Loucy (cell line): ENCODE measurements around the gene SCN8A.

Source experiments
- H2AFZ ChIP-seq: fragments of 200-600 bp; sonication (generic); 2 replicates; pipeline ENCODE4 v1.6.0; 2016; ENCODE audit warnings: antibody characterized with exemption, mild to moderate bottlenecking, low read length, moderate library complexity
- H3F3A ChIP-seq: fragments of 200-600 bp; 2 replicates; pipeline ENCODE4 v1.6.0; 2016; ENCODE audit warnings: antibody characterized with exemption, low read depth, mild to moderate bottlenecking
- H3K27me3 ChIP-seq: fragments of 200-600 bp; sonication (generic); 2 replicates; pipeline ENCODE4 v1.6.1; 2014; ENCODE audit warnings: low read length, mild to moderate bottlenecking; ENCODE audit not compliant: insufficient read depth, poor library complexity, severe bottlenecking
- H3K36me3 ChIP-seq: fragments of 200-600 bp; sonication (generic); 2 replicates; pipeline ENCODE4 v1.6.1; 2016; ENCODE audit warnings: low read length; ENCODE audit not compliant: insufficient read depth
- H3K4me1 ChIP-seq: fragments of 200-600 bp; sonication (generic); 2 replicates; pipeline ENCODE4 v1.5.1; 2014; ENCODE audit warnings: low read length, mild to moderate bottlenecking; ENCODE audit not compliant: insufficient read depth, poor library complexity, severe bottlenecking
- H3K4me2 ChIP-seq: fragments of 200-600 bp; sonication (generic); 2 replicates; pipeline ENCODE4 v1.6.0; 2014; ENCODE audit warnings: antibody characterized with exemption, low read length, low read depth, mild to moderate bottlenecking; ENCODE audit not compliant: poor library complexity, severe bottlenecking
- H3K4me3 ChIP-seq: fragments of 200-600 bp; sonication (generic); 2 replicates; pipeline ENCODE4 v1.5.1; 2014; ENCODE audit warnings: low read length, mild to moderate bottlenecking, mixed read lengths; ENCODE audit not compliant: poor library complexity, severe bottlenecking
- H3K79me2 ChIP-seq: fragments of 200-600 bp; sonication (generic); 2 replicates; pipeline ENCODE4 v1.6.1; 2014; ENCODE audit warnings: low read length; ENCODE audit not compliant: insufficient read depth
- H3K9ac ChIP-seq: fragments of 200-600 bp; sonication (generic); 2 replicates; pipeline ENCODE4 v1.6.0; 2014; ENCODE audit warnings: mild to moderate bottlenecking, low read depth, low read length, moderate library complexity; ENCODE audit not compliant: poor library complexity, severe bottlenecking
- H3K9me2 ChIP-seq: fragments of 200-600 bp; sonication (generic); replicated peaks from 2 replicates; pipeline ENCODE4 v1.6.1; 2016; ENCODE audit warnings: low read depth, low read length, mixed read lengths
- H3K9me3 ChIP-seq: fragments of 200-600 bp; sonication (generic); 2 replicates; pipeline ENCODE4 v1.6.1; 2014; ENCODE audit warnings: mild to moderate bottlenecking, antibody characterized with exemption, low read length, low read depth; ENCODE audit not compliant: insufficient read depth
- H4K20me1 ChIP-seq: fragments of 200-600 bp; sonication (generic); 2 replicates; pipeline ENCODE4 v1.6.0; 2014; ENCODE audit warnings: antibody characterized with exemption, low read length, mild to moderate bottlenecking; ENCODE audit not compliant: insufficient read depth, poor library complexity, severe bottlenecking
- CTCF ChIP-seq: fragments of 200-600 bp; sonication (generic); conservative IDR thresholded peaks from 2 replicates; pipeline ENCODE4 v1.5.1; 2014; ENCODE audit warnings: mild to moderate bottlenecking, antibody characterized with exemption, low read length
- EZH2phosphoT487 ChIP-seq: fragments of 200-600 bp; IDR thresholded peaks from 2 replicates; pipeline ENCODE4 v1.6.1; 2018; ENCODE audit warnings: antibody characterized with exemption, mild to moderate bottlenecking, moderate library complexity, borderline replicate concordance

SCN8A gene

GRCh38 chr12:51826881-51827280 is 235.8 kb downstream of the SCN8A start:
- Histone ChIP-seq H3K27me3 (no peaks in the 10 kb centered on the region), H3K79me2 (peaks cover 9% of the 10 kb centered on the region; the same call in 1 of the 2 replicates), H4K20me1 (peaks cover 8% of the 10 kb centered on the region), H2AFZ (no peak overlapping the region), H3K9ac (peak overlapping the region; percentile 28), H3K36me3 (no peaks in the 10 kb centered on the region), H3K4me2 (no peak overlapping the region), H3K9me2 (no peaks in the 10 kb centered on the region), H3K4me1 (peaks cover 30% of the 10 kb centered on the region), H3K4me3 (no peak overlapping the region), H3K9me3 (no peaks in the 10 kb centered on the region), H3F3A (0 out of 2 replicates have a peak, but pooled peaks cover 6% of the 10 kb centered on the region)
- TF ChIP-seq EZH2phosphoT487, result no peak
- no peak for TF ChIP-seq CTCF

GRCh38 chr12:51827925-51828818 is 237.1 kb downstream of the SCN8A start:
- H3K9ac ChIP-seq, result peak overlapping the region; percentile 28

GRCh38 chr12:51829011-51829481 is 238.0 kb downstream of the SCN8A start:
- no peak overlapping the region for H3K9ac ChIP-seq

More at GRCh38 chr12:51827925-51828818, 237.1 kb downstream of the SCN8A start:
- peaks cover 22% of the 10 kb centered on the region for H3K4me1 ChIP-seq
- no peaks in the 10 kb centered on the region for H3F3A ChIP-seq
- no peaks in the 10 kb centered on the region for H3K9me2 ChIP-seq
- H3K36me3 ChIP-seq, result no peaks in the 10 kb centered on the region
- no peaks in the 10 kb centered on the region for H3K27me3 ChIP-seq
- H3K79me2 ChIP-seq, result no peaks in the 10 kb centered on the region
- peak overlapping the region; percentile 38 for H3K4me2 ChIP-seq
- H4K20me1 ChIP-seq, result no peaks in the 10 kb centered on the region
- no peaks in the 10 kb centered on the region for H3K9me3 ChIP-seq
- H3K4me3 ChIP-seq, result no peak overlapping the region
- H2AFZ ChIP-seq, result peak overlapping the region; percentile 54; the same call in 1 of the 2 replicates
- TF ChIP-seq EZH2phosphoT487 (no peak), CTCF (no peak)

More at GRCh38 chr12:51829011-51829481, 238.0 kb downstream of the SCN8A start:
- Histone ChIP-seq H3K4me1 (peaks cover 21% of the 10 kb centered on the region), H4K20me1 (no peaks in the 10 kb centered on the region), H3K4me3 (no peak overlapping the region), H3K4me2 (no peak overlapping the region), H3K9me3 (no peaks in the 10 kb centered on the region), H3K9me2 (no peaks in the 10 kb centered on the region), H3K79me2 (no peaks in the 10 kb centered on the region), H2AFZ (no peak overlapping the region), H3F3A (no peaks in the 10 kb centered on the region), H3K36me3 (no peaks in the 10 kb centered on the region), H3K27me3 (no peaks in the 10 kb centered on the region)
- no peak for TF ChIP-seq EZH2phosphoT487
- TF ChIP-seq CTCF, result no peak
